G401 (cell line): Measurements from ENCODE around the gene LARGE1. TPM values are rescaled to one million over a fixed set of nuclear protein-coding genes. Genes with fewer than 3 reads are reported as not detected.

ENCODE experiments used
- DNase-seq: peaks from one replicate; pipeline ENCODE4 v3.0.0-alpha.2; 2015; ENCODE audit warnings: low spot score
- in situ Hi-C: cut with HindIII; loops from 2 replicates; pipeline ENCODE4 v1.10.0; 2016; ENCODE audit warnings: low sequenced_read_pairs, mixed read lengths
- total RNA-seq: library from RNA; depleted of rRNA; stranded (reverse); fragments of >200 nt; shearing (Covaris generic); gene quantifications from 2 replicates; pipeline ENCODE4 v1.2.3, GENCODE V29; 2014

The LARGE1 gene
- total RNA-seq, 1 experiment from 2014 or later, result 0.10 TPM

DNA sequence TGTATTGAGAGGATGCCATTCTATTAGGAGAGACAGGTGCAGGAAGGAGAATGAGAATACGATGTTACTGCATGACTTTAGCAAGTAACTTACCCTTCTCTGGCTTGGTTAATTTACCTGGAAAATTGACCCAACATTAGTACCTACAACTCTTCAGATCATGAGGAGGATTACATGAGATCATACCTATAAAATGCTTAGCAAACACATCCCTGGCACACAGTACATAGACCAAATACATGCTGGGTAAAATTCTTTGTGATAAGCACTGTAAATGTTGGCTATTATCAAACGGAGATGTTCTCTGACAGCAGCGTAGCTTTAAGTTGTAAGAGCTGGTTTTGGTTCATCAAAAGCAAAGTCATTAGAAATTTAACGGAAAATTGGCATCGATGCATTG, 28.8 kb downstream of the LARGE1 start:
- no peak for DNase-seq
- in situ Hi-C loops, result no loop called here

DNA sequence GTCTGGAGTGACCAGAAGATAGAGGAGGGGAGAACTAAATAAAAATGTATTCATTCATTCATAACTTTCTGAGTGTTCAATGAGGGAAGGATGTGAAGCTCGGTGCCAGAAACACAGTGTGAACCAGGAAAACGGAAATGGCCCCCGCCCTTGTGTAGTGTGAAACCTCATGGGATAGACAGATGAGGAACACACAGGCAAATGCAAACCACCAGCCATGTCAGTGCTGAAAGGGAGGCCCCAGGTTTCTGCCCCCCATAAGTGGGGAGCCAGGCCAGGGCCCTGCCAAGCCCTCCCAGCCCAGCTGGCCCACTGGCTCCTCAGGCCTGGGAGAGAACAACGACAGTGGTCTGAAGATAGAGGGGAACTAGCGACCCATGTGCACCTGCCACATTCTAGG, 30.5 kb downstream of the LARGE1 start:
- in situ Hi-C loops, result no loop called here
- no peak for DNase-seq

DNA sequence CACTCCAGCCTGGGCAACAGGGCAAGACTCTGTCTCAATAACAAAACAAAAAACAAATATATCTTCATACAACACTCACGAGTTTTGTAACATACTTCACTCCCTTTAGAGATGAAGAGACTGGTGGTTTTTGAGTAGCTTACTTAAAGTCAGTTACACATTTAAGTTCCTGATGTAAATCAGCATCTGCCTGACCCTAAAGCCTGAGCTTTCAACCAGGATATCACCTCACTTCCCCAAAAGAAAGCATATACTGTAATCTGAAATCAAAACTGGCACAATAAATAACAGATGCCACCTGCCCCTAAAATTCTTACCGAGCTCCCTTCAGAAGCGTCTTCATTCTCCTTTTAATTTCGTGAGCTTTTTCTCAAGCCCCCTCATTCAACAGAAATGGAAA, 31.5 kb downstream of the LARGE1 start:
- no peak for DNase-seq
- in situ Hi-C loops, result no loop called here

DNA sequence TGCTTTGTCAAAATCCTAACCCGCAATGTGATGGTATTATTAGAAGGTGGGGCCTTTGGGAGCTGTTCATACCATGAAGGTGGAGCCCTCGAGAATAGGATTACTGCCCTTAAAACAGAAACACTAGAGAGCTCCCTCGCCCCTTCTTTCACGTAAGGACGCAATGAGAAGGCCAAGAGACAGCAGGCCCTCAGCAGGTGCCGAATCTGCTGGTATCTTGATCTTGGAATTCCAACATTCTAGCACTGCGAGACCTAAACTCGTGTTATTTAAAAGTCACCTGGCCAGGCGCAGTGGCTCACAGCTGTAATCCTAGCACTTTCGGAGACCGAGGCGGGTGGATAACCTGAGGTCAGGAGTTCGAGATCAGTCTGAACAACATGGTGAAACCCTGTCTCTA, 33.1 kb downstream of the LARGE1 start:
- in situ Hi-C loops, result no loop called here
- DNase-seq, result no peak

DNA sequence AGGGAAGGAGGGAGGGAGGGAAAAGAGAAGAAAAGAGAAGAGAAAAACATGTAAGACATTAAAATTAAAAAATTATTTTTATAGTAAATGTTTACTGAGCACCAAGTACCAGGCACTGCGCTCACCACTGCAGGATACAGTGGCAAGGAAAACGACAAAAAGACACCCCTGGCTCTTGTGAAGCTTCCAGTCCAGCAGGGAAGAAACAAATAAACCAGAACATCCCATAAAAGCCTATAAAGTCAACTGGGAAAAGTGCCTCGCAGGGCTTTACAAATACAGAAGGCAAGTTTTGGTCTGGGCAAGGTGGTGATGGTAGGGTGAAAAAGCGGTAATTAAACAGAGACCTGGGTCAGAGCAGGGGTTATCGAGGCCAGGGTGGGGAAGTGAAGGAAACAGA, 33.6 kb downstream of the LARGE1 start:
- in situ Hi-C loops, result no loop called here
- no peak for DNase-seq

DNA sequence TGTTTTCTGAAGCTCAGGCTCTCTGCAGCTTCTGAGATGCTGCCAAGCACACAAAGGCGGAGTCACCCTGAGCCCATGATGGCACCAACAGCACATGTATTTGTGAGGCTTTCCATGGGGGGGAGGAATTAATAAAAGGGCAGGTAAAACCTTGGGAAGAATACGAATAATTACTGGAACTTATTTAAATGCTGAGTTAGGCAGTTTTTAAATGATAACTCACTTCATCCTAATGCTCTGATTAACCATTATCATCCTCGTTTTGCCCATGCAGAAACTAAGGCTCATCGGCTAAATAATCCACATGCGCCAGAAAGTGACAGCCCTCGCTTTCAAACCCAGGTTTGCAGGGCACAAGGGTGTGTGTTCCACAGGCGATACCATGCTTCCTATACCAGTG, 35.4 kb downstream of the LARGE1 start:
- no peak for DNase-seq
- in situ Hi-C loops, result no loop called here

DNA sequence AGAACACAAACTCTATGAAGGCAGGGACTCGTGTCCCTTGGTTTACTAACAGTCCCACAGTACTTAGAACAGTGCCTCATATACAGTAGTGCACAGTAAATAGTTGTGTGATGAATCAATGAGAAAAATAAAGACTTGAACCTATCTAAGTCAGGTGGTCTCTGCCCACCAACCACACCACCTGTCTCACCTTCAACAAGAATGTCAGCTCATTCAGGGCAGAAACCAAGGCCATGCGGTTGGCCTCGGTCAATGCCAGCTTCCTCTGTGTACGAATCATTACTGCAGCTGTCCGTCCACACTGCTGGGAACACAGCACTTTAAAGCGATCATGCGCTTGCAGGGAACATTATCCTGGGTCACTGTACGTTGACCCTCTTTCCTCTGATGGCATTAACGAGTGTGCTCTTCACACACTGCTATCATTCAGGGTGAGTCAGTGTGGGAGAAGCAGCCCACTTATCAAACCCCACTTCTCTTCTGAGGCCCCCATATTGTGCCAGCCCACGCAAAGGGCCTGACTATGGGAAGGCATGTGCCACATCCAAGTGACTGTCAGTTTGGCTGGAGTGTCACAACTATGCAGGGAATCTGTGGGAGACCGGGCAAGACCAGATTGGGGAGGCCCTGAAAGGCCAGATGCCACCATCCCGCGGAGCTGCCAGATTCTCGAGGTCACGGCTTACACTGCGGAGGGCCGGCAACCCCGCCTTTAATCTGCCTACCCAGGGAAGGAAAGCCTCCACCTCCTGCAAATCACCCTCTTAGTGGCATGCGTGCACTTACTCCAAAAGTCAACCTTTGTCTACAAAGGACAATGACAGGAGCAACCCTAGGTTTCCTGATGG, 36.1 kb downstream of the LARGE1 start:
- peak; percentile 85 for DNase-seq
- in situ Hi-C loops, result no loop called here

DNA sequence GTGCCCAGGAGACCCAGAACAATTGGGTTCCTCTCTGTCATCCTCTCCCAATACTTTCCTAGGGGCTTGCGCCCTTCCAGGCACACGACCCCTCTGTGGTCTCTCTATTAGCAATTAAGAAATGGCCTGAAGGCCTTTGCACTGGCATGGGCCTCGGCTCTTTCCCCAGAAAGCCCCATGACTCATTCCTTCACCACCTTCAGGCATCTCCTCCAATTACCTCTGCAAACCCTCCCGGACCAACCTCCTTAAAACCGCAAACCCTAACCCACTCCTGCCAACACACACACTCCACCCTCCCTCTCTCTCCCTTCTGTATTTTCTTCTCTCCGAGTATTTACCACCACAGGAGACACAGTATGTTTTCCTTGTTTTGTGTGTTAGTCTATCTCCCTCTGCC, 36.7 kb downstream of the LARGE1 start:
- no peak for DNase-seq
- in situ Hi-C loops, result no loop called here

DNA sequence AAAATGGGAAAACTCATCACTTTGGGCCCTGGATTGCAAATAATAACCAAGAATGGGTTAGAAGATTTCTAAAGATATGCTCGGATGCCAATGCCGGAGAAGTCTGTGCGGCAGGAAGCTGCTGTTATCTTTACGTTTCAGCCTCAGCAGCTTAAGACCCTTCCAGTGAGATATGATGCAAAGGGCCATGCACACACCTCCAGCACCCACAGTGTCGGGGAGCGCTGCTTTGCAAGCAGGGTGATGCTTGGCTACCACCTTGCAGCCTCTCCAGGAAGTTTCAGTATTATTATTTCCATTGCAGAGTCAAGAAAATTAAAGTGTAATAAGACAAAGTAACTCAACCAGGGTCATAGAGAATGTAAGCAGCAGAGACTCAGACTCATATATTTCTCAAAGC, 37.3 kb downstream of the LARGE1 start:
- in situ Hi-C loops, result no loop called here
- DNase-seq, result no peak

DNA sequence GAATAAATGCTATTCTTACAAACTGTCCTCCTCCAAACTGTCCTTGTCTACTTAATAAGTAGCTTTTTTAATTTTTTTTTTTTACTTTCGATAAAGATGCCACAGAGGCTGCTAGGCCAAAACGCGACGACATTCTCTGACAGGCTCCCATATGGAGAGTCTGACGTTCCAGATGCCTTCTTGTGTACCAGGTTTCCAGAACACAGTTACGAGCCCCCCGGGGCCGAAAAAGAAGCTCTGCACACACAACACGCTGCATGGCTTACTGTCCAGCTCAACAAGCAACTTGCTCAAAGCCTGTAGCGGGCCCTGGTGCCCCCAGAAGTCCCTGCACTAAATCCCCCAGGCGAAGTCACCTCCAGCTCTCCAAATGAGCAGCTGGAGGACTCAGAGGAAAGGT, 39.3 kb downstream of the LARGE1 start:
- no peak for DNase-seq
- in situ Hi-C loops, result no loop called here

DNA sequence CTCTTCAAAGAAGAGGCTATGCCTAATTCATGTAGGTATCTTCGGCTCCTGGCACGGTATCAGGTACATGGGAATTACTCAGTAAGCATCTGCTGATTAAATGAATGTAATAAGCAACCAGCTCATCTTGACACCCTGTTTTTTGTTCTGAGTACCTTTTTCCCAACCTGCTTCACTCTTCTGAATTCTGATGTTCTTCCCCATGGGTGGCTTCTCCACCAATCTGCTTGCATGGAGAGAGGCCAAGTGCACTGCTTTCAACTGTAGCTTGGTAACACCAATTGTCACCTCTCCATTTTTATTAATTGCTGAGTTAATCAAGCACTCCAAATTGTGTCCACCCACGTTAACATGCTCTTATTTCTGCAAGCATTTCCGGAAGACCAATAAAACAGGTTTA, 40.5 kb downstream of the LARGE1 start:
- in situ Hi-C loops, result no loop called here

DNA sequence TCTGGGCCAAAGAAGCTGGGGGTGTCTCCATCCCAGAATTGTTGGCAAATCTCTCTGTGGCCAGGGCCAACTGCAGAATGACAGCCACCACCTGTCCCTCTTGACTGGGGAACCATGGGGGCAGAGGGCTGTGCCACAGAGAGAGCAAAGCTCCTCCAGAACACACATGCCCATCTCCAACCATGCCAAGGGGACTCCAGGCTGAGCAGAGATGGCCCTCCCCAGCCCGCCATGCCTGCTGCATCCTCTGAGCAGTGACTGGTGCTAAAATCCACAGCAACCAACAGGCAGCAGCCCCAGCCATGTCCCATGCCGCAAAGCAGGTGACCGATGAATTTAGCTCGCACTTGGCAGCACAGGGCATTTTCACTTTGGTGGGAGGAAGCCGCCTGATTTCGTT, 45.0 kb downstream of the LARGE1 start:
- peak; percentile 99 for DNase-seq
- in situ Hi-C loops, result no loop called here

More for the DNA sequence above, 40.5 kb downstream of the LARGE1 start:
- DNase-seq, result peak; percentile 90

DNA sequence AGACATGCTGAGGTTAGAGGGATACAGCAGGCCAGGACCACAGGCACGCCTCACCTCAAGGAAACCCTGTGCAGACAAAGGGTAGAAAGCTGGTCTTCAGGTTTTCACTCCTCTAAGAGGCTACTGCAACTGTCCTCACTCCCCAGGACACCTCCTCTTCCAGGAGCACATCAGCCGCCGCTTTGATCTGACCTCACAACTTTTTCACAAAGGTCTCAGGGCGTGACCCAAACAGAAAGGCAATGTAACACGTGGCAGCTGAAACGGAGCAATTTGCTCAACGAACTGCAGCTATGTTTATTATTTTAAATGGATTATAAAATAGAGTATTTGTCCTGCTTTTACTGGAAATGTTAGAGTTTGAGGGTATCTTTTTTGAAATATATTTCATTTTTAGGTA, 46.1 kb downstream of the LARGE1 start:
- no peak for DNase-seq
- in situ Hi-C loops, result no loop called here

DNA sequence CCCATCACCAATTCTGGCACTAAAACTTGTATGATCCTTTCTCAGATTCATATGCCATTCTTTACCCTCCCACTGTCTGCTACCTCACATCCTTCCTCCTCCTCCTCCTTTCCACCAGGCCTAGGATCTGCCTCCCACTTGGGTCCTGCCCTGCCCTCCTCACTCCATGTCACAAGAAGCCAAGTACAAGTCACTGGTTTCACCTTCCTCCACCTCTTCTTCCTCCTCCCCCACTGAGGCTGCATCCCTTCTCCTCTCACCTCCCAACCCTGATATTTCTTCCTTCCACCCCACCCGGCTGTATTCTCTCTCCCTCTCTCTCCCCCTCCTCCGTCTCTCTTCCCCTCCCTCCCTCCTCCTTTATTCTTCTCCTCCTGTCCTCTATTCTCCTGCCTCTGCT, 46.6 kb downstream of the LARGE1 start:
- no peak for DNase-seq
- in situ Hi-C loops, result no loop called here

DNA sequence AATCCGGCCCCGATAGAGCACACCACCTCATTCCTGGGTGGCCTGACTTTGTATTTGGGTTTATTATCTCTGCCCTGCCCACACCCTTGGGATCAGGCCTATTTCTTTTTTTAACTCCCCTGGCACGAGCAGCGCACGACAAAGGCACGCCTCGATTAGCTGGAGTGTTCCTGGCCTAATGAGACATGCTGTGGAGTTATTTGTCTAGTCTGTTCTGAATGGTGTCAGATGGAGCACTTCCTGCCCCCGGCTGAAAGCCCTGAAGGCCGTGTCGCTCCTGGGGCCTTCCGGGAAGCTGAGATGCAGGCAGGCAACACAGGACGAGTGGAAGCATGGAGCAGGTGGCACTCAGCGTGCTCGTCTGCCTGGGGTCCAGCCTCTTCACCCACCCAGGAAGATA, 47.1 kb downstream of the LARGE1 start:
- peak; percentile 72 for DNase-seq
- in situ Hi-C loops, result no loop called here

DNA sequence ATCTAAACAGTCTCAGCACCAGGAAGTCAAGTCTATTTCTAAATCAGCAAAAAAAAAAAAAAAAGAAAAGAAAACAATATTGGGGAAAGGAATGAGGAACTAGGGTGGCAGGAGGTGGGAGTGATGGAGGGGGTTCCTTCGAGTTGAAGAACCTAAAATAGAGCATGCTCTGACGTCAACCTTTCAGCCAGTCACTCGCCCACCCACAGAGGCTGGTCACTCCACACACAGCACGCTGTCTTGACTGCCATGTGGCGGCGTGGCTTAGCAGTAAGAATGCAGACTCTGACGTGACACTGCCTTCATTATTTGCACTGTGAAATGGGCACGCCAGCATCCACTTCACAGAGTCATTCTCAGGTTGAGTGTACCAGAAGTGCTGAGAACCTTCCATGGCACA, 48.3 kb downstream of the LARGE1 start:
- no peak for DNase-seq
- in situ Hi-C loops, result no loop called here

DNA sequence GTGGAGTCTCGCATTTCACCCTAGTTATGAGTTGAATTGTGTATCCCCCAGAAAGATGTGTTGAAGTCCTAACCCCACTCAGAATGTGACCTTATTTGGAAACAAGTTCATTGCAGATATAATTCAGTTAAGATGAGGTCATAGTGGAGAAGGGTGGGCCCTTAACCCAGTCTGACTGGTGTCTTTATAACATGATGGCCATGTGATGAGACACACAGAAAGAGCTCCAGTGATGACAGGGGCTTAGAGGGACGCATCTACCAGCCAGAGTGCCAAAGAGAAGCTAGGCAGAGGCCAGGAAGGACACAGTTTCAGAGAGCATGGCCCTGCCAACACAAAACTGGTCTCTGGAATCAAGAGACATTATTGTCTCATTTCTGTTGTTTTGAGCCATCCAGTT, 50.3 kb downstream of the LARGE1 start:
- DNase-seq, result no peak
- in situ Hi-C loops, result no loop called here

DNA sequence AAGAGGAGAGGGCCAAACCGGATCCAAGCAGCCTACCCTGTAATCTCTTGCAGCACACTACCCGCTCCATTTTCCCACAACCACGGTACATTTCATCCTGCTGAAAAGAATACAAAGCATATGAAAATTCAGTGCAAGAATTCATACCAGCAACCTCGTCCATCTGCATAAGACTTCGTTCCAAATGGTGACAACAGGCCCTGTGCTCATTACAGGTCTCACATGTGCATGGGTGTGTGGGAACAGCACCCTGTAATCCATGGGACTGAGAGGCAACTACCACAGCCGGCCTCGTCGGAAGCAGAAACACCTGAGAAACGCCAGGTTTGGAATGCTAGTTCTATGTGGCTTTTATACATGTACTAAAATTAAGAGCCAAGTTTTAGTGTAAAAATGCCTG, 52.3 kb downstream of the LARGE1 start:
- no peak for DNase-seq
- in situ Hi-C loops, result no loop called here

DNA sequence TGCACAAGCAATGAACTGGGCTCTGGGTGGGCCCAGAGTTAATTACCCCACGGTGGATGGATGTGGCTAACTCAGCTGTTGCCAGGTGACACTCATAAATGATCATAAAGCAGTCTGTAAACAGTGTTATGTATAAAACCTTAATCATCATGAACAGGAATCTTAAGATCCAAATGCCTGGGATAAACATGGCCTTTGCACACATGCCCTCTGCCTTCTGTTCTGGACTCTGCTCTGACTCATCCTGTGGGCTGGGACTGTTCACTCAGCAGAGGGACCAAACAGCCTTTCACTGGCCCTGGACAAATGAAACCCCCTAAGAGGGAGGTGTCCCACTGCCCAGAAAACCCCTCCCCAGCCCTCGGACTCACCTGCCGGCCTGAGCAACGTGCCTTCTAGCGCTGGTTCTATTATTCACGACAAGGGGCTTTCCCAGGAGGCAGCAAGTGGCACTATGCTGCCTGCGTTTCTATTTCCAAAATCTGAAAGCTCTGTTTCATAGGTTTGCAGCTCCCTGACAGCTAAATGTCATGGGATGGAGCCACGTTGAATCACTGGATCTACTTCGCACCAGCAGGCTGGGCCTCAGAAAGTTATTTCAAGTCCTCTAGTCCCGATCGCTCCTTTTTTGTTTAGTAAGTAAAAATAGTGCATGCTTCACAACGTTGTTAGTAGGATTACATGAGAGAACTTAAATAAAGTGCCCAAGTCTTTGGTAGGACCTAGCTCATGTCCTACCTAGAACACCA, 53.0 kb downstream of the LARGE1 start:
- in situ Hi-C loops, result no loop called here
- DNase-seq, result no peak

DNA sequence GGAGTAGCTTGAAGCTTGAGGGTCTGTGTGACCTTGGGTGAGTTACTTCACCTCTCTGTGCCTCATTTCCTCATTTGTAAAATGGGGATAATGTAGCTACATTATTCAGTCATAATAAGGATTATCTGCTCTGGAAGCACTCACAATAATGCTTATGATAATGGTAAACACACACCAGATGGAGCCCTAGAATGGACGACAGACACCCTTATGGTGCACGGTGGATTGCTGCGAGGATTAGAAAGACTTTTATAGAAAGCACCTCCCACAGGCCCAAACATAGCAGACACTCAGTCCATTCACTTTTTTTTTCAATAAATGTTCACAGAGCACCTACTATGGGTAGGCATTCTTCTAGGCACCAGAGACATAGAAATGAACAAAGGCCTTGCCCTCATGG, 53.8 kb downstream of the LARGE1 start:
- no peak for DNase-seq
- in situ Hi-C loops, result no loop called here

DNA sequence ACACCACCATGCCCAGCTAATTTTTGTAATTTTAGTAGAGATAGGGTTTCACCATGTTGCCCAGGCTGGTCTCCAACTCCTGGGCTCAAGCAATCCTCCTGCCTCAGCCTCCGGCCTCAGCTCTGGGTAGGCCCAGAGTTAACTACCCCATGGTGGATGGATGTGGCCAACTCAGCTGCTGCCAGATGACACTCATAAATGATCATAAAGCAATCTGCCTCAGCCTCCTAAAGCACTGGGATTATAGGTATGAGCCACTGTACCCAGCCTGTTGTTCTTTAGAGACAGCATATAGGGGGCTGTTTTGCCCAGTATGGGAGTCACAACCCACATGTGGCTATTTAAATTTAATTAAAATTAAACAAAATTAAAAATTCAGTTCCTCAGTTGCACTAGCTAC, 54.3 kb downstream of the LARGE1 start:
- no peak for DNase-seq
- in situ Hi-C loops, result no loop called here
